WTC11 (cell line): Measurements from ENCODE around the gene RASSF9. TPM values are rescaled to one million over a fixed set of nuclear protein-coding genes. Genes with fewer than 3 reads are reported as not detected.
A peak's percentile ranks its signal among the peaks of the same experiment; 100 is the strongest.

Experiments used
- ATAC-seq: fragments of 200-7000 bp; cut with Tn5 transposase; 2 replicates; pipeline ENCODE4 v1.10.0; 2021; ENCODE audit warnings: mild to moderate bottlenecking, moderate library complexity
- CTCF ChIA-PET: fragments of 300-600 bp; sonication (Branson Sonifier 250); formaldehyde crosslinking; loops from one replicate; lab custom pipeline; 2021; ENCODE audit warnings: antibody characterized with exemption; lab: Charles Lee
- POLR2A ChIA-PET: fragments of 350-600 bp; sonication (Branson Sonifier 250); formaldehyde crosslinking; loops from one replicate; lab custom pipeline; 2021; ENCODE audit warnings: antibody characterized with exemption; lab: Charles Lee
- DNase-seq: peaks from one replicate; pipeline ENCODE4 v3.0.0; 2021; ENCODE audit warnings: low spot score
- H3K27ac Mint-ChIP-seq: 2 replicates; pipeline ENCODE4 v1.8.0; 2021; ENCODE audit warnings: mixed read lengths
- H3K27me3 Mint-ChIP-seq: 2 replicates; pipeline ENCODE4 v1.8.0; 2021; ENCODE audit warnings: low read depth, mild to moderate bottlenecking, moderate library complexity, mixed read lengths
- H3K36me3 Mint-ChIP-seq: 2 replicates; pipeline ENCODE4 v1.8.0; 2021; ENCODE audit warnings: mixed read lengths
- H3K4me1 Mint-ChIP-seq: 2 replicates; pipeline ENCODE4 v1.8.0; 2022; ENCODE audit warnings: mixed read lengths
- H3K4me3 Mint-ChIP-seq: 2 replicates; pipeline ENCODE4 v1.8.0; 2021; ENCODE audit warnings: mild to moderate bottlenecking, moderate library complexity, mixed read lengths
- H3K9me3 Mint-ChIP-seq: 2 replicates; pipeline ENCODE4 v1.8.0; 2021; ENCODE audit warnings: mixed read lengths
- AR ChIP-seq: fragments of 250-450 bp; sonication (Bioruptor Pico); IDR thresholded peaks from 2 replicates; pipeline ENCODE4 v1.9.0; 2021; ENCODE audit warnings: mild to moderate bottlenecking
- ATF1 ChIP-seq: sonication (generic); formaldehyde crosslinking; IDR thresholded peaks from 2 replicates; pipeline ENCODE4 v1.8.1; 2023; ENCODE audit warnings: mild to moderate bottlenecking, moderate library complexity, missing genetic modification reagents
- ATF6 ChIP-seq: sonication (generic); formaldehyde crosslinking; IDR thresholded peaks from 2 replicates; pipeline ENCODE4 v1.8.1; 2023; ENCODE audit warnings: mild to moderate bottlenecking, missing genetic modification reagents
- E2F5 ChIP-seq: sonication (generic); formaldehyde crosslinking; IDR thresholded peaks from 2 replicates; pipeline ENCODE4 v1.8.1; 2022; ENCODE audit warnings: mild to moderate bottlenecking, moderate library complexity, missing genetic modification reagents
- GABPB1 ChIP-seq: sonication (generic); formaldehyde crosslinking; IDR thresholded peaks from 2 replicates; pipeline ENCODE4 v1.8.1; 2023; ENCODE audit warnings: mild to moderate bottlenecking, missing genetic modification reagents
- IRF2 ChIP-seq: sonication (generic); formaldehyde crosslinking; IDR thresholded peaks from 2 replicates; pipeline ENCODE4 v1.8.0; 2022; ENCODE audit warnings: low read depth, missing genetic modification reagents, borderline replicate concordance
- JAZF1 ChIP-seq: fragments of 250-450 bp; sonication (Bioruptor Pico); IDR thresholded peaks from 2 replicates; pipeline ENCODE4 v1.9.0; 2021; ENCODE audit warnings: moderate library complexity, mild to moderate bottlenecking, inconsistent platforms
- NR2C2 ChIP-seq: sonication (generic); formaldehyde crosslinking; IDR thresholded peaks from 2 replicates; pipeline ENCODE4 v1.8.0; 2022; ENCODE audit warnings: mild to moderate bottlenecking, missing genetic modification reagents
- NR3C1 ChIP-seq: sonication (generic); formaldehyde crosslinking; conservative IDR thresholded peaks from 2 replicates; pipeline ENCODE4 v1.8.1; 2023; ENCODE audit warnings: low read depth, mild to moderate bottlenecking, missing genetic modification reagents
- ZNF396 ChIP-seq: fragments of 250-450 bp; sonication (Bioruptor Pico); IDR thresholded peaks from 2 replicates; pipeline ENCODE4 v1.8.0; 2021; ENCODE audit warnings: mild to moderate bottlenecking, moderate library complexity, borderline replicate concordance
- ZNF512 ChIP-seq: sonication (generic); formaldehyde crosslinking; IDR thresholded peaks from 2 replicates; pipeline ENCODE4 v1.8.1; 2022; ENCODE audit warnings: missing genetic modification reagents, borderline replicate concordance
- ZNF532 ChIP-seq: fragments of 250-450 bp; sonication (Bioruptor Pico); IDR thresholded peaks from 2 replicates; pipeline ENCODE4 v1.9.0; 2021; ENCODE audit warnings: mild to moderate bottlenecking, borderline replicate concordance
- total RNA-seq: library from RNA; stranded (reverse); gene quantifications from 3 replicates; pipeline ENCODE4 v1.2.3, GENCODE V29; 2021

The RASSF9 gene
- total RNA-seq, 1 experiment from 2014 or later: 0.33 TPM

GRCh38 chr12:85794531-85794930 is 41.7 kb downstream of the RASSF9 start (continued):
- TF ChIP-seq E2F5 (CRISPR knock-in tag) (no peak), ZNF532 (CRISPR knock-in tag) (no peak), AR (no peak), GABPB1 (no peak)

GRCh38 chr12:85784096-85784720 is 52.0 kb downstream of the RASSF9 start:
- Mint-ChIP-seq H3K27me3 (no peaks in the 10 kb centered on the region), H3K36me3 (peaks cover 16% of the 10 kb centered on the region), H3K4me3 (no peak overlapping the region), H3K27ac (peak overlapping the region; percentile 35; the same call in 1 of the 2 replicates), H3K9me3 (peaks cover 16% of the 10 kb centered on the region), H3K4me1 (peaks cover 26% of the 10 kb centered on the region)
- TF ChIP-seq ATF6 (CRISPR knock-in tag): no peak
- no peak for TF ChIP-seq JAZF1 (CRISPR knock-in tag)
- TF ChIP-seq NR2C2 (CRISPR knock-in tag): no peak
- TF ChIP-seq NR3C1: no peak
- no peak for TF ChIP-seq IRF2
- TF ChIP-seq ZNF396 (CRISPR knock-in tag): no peak
- TF ChIP-seq ZNF512 (CRISPR knock-in tag): no peak
- TF ChIP-seq ATF1 (CRISPR knock-in tag): no peak
- POLR2A ChIA-PET: no interaction called here
- ATAC-seq (no peak), DNase-seq (no peak)
- CTCF ChIA-PET: no interaction called here
